Brain microvascular endothelial cell (primary cell): Measurements from ENCODE around the gene ADAM12.

Experiments
- DNase-seq: peaks from one replicate; pipeline ENCODE4 v3.0.0-alpha.2; 2020
- H3K27ac ChIP-seq: fragments of 250-450 bp; sonication (Bioruptor Pico); 2 replicates; pipeline ENCODE4 v1.5.1; 2020; ENCODE audit warnings: mild to moderate bottlenecking, moderate library complexity
- H3K27me3 ChIP-seq: fragments of 250-450 bp; sonication (Bioruptor Pico); replicated peaks from 2 replicates; pipeline ENCODE4 v1.5.1; 2020; ENCODE audit warnings: mild to moderate bottlenecking
- H3K36me3 ChIP-seq: fragments of 250-450 bp; sonication (Bioruptor Pico); replicated peaks from 2 replicates; pipeline ENCODE4 v1.5.1; 2020; ENCODE audit warnings: mild to moderate bottlenecking
- H3K4me3 ChIP-seq: 2 replicates; pipeline ENCODE4 v1.5.1; 2011; ENCODE audit warnings: low read depth, mild to moderate bottlenecking, control low read depth, low read length, moderate library complexity
- CTCF ChIP-seq: IDR thresholded peaks from 2 replicates; pipeline ENCODE4 v1.5.1; 2011; ENCODE audit warnings: low read depth, mild to moderate bottlenecking, moderate library complexity, low read length, control low read depth, inconsistent platforms; ENCODE audit errors: missing control alignments
- in situ Hi-C: cut with HindIII; loops from 2 replicates; pipeline ENCODE4 v1.10.0; 2017; ENCODE audit warnings: low sequenced_read_pairs, low pct_ligation_motif_present

The ADAM12 gene

GRCh38 chr10:126109893-126110292 is 278.4 kb downstream of the ADAM12 start:
- Histone ChIP-seq H3K27ac (no peak overlapping the region), H3K4me3 (no peak overlapping the region), H3K27me3 (no peaks in the 10 kb centered on the region), H3K36me3 (no peaks in the 10 kb centered on the region)
- no peak for DNase-seq
- in situ Hi-C loops: no loop called here
- no peak for TF ChIP-seq CTCF

- no peaks in the 10 kb centered on the region for H3K27me3 ChIP-seq
- H3K36me3 ChIP-seq: no peaks in the 10 kb centered on the region
- H3K27ac ChIP-seq: no peak overlapping the region
- in situ Hi-C loops: no loop called here
- H3K4me3 ChIP-seq: no peak overlapping the region
- TF ChIP-seq CTCF: no peak
- DNase-seq: no peak
Measured at GRCh38 chr10:126108693-126109092, 279.6 kb downstream of the ADAM12 start.

- H3K36me3 ChIP-seq: no peaks in the 10 kb centered on the region
- no peak overlapping the region for H3K27ac ChIP-seq
- H3K4me3 ChIP-seq: no peak overlapping the region
- no peaks in the 10 kb centered on the region for H3K27me3 ChIP-seq
- in situ Hi-C loops: no loop called here
- DNase-seq: no peak
- TF ChIP-seq CTCF: no peak
Measured at GRCh38 chr10:126104767-126105166, 283.5 kb downstream of the ADAM12 start.

- no peak for DNase-seq
- Histone ChIP-seq H3K27ac (no peak overlapping the region), H3K36me3 (no peaks in the 10 kb centered on the region), H3K27me3 (no peaks in the 10 kb centered on the region), H3K4me3 (no peak overlapping the region)
- TF ChIP-seq CTCF: no peak
- in situ Hi-C loops: no loop called here
Measured at GRCh38 chr10:126102636-126103035, 285.6 kb downstream of the ADAM12 start.

GRCh38 chr10:126101736-126102135 is 286.5 kb downstream of the ADAM12 start:
- TF ChIP-seq CTCF: no peak
- H3K27ac ChIP-seq: no peak overlapping the region
- no peak overlapping the region for H3K4me3 ChIP-seq
- in situ Hi-C loops: no loop called here
- no peak for DNase-seq
- H3K27me3 ChIP-seq: no peaks in the 10 kb centered on the region
- no peaks in the 10 kb centered on the region for H3K36me3 ChIP-seq

GRCh38 chr10:126101325-126101724 is 287.0 kb downstream of the ADAM12 start:
- no peak for DNase-seq
- Histone ChIP-seq H3K27me3 (no peaks in the 10 kb centered on the region), H3K4me3 (no peak overlapping the region), H3K36me3 (no peaks in the 10 kb centered on the region), H3K27ac (no peak overlapping the region)
- in situ Hi-C loops: no loop called here
- TF ChIP-seq CTCF: no peak
